Femur (tissue), 1 donor: ENCODE measurements around the gene PRSS12.

Source experiments
- DNase-seq: peaks from one replicate; pipeline ENCODE4 v3.0.0-alpha.2; 2017

The PRSS12 gene

DNA sequence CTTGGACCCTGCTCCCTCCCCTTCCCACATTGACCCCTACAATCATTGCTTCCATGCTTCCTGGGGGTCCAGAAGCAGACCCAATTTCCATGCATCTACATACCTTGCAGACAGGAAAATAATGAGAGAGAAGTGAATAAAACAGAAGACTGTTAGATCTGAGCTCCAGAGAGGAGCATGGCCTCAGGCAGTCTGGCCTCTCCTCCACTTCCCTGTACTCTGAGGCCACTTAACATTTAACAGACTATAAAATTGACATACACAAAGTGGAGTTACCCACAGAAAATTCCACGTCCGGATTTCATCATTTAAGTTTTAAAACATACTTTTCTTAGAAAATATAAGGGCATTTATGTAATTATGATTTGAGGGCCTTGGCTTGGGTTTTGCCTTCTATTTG is 2.1 kb upstream of the PRSS12 start:
- DNase-seq, result no peak

DNA sequence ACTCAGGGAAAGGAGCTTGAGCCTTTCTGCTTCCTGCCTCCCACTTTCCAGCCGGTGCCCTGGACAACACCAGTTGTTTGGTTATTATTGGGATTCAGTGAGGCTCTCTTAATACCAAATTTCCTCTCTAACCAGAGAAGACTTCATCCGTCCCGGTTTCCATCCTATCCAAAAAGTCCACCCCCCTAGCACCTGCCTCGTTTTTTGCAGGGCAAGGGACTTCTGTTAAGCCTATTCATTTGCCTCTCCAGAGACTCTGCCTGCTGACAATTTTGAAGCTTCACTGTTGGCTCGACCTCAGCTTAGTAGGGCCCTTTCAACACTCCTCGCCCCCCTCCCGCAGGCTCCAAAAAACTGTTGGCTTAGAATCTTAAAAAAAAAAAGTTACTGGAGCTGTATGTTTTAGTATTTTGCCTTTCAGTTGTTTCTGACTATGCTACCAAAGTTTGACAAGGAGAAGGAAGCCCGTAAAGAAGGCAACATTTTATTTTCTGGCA is 779 bp upstream of the PRSS12 start:
- DNase-seq, result no peak

DNA sequence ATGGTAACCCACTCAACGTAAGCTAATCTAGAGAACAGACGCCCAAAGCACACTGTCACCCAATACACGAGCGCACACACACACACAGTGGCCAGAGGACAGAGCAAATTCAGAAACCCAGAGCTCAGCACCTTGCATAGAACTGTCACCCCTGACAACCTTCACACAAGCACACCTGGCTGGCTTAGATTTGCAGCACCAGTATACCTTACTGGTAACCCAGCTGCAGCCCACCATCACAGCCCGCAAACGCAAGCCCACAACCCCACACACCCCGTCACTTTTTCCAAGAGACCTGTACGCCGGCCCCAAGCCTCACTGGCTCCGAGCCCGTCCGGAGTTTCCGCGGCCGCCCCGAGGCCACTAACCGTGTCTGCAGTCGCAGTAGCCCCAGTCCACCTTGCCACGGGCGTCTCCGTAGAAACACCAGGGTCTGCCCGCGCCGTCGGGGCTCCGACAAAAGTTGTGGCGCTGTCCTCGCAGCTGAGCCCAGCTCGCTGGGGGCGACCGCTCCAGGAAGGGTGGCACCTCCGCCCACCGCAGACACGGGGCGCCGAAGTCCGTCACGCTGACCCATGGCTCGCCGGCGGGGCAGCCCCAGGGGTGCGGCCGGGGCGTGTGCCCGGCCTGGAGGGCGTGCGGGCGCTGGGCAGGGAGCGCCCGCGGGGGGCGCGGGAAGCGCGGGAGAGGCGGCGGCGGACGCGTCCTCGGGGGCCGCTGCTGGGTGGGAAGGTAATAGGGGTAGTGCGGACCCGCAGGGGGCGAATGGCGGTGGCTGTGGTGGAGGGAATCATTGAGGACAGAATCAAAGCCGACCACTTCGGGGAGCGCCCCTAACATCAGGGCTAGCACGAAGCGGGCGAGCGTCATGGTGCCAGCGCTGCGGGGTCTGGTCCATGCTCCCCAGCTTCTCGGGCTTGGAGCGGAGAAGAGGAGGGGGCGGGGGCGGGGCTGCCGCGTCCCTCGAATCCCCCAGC is 664 bp downstream of the PRSS12 start:
- DNase-seq, result peak; percentile 47

DNA sequence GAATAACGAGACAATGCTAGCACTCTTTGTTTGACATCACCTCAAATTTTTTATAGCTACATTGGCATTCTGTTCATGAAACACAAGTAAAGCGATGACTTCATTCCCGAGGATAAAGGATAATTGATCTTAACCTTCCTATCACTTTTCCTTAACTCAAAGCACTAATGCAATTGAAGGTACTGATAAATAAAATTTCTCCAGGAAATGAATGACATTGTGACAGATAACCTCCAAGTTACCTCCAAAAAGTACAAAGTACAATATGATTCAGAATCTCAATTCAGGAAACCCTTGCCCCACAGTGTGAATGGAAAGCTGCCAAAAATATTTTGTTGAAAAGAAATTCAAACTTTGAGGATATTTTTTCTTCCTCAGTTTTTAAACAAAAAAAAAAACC is 1.8 kb downstream of the PRSS12 start:
- DNase-seq, result no peak

DNA sequence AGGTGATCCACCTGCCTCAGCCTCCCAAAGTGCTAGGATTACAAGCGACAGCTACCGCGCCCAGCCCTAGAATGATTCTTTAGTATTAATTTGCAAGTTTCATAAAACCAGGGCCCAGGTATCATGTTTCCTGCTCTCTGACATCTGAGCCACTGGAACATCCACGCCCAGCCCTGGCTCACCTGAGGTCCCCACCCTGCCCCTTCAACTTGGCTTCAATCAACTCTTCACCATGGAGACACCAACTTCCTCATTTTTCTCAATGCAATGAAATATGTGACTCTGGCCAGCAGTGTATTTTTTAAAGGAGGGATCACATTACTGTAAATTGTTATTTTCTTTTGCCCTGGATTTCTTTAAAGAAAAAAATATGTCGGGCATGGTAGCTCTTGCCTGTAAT is 3.9 kb downstream of the PRSS12 start:
- no peak for DNase-seq

DNA sequence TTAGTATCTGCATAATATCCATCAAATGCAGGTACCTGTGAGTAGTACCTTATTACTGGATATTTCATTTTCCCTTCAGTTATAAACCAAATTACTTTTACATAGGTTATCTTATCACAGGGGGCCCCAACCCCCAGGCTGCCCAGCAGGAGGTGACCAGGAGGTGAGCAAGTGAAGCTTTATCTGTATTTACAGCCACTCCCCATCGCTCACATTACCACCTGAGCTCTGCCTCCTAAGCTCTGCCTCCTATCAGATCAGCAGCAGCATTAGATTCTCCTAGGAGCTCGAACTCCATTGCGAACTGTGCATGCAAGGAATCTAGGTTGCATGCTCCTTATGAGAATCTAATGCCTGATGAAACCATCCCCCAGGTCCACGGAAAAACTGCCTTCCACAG is 6.3 kb downstream of the PRSS12 start:
- DNase-seq, result no peak

DNA sequence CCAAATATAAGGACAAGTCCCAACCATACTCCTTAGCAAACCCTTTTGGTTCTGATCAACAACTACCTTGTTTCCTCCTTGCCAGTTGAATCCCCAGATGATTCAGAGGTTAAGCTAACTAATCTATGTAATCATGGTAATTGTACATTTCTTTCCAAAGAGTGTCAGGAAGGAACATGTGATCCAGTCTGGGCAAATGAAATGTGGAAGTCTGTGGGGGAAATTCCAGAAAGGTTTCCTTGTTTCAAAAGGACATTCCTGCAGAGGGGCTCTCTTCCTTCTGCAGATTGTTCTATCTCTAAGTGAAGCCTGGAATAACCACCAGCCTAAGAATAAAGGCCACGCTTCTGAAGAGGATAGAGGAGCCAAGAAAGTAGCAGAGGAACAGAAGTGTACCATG is 7.0 kb downstream of the PRSS12 start:
- no peak for DNase-seq

DNA sequence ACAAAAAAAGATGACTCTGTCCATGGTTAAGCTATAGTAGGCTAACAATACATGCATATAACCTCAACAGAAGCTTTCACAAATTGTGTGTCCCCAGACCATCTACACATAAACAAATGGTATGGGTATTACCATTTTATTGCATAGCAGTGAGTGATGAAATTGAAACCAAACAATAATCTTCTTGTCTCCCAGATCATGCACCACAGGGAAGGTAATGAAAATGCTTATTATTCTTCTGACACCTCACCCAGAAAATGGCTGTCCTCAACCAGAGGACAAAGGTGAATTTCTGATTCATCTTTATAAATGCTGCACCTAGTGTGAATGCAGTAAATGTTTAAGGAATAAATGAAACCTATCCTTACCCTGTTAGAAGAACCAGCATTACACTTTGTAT is 8.0 kb downstream of the PRSS12 start:
- DNase-seq, result no peak

DNA sequence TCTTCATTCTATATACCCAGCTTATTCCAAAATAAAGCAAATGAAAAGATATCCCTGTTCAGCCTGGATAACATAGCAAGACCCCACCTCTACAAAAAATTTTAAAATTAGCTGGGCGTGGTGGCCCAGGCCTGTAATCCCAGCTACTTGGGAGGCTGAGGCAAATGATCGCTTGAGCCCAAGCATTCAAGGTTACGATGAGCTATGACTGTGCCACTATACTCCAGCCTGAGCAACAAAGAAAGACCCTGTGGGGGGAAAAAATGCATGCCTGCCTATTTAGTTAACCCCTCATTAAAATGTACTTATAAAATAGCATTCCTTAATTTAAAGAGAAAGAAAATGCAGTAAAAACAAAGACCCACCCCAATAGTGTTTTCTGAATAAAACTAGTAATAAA is 9.3 kb downstream of the PRSS12 start:
- DNase-seq, result no peak

DNA sequence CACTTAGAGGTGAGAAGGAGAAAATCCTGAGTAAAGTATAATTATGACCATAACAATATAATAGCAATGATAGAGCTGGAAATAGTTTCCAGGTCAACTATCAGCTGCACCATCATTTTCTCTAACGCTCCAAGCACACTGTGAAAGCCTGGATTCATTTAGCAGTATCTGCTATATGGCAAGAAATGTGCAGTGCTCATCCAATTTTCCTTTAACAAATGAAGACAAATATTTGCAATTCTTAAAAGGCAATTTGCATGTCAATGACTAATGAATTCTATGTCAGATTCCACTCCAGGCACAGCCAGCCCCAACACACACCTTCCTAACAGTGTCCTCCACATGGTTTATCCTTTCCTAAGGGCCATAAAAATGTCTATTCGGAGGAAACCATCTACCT is 12.7 kb downstream of the PRSS12 start:
- no peak for DNase-seq

DNA sequence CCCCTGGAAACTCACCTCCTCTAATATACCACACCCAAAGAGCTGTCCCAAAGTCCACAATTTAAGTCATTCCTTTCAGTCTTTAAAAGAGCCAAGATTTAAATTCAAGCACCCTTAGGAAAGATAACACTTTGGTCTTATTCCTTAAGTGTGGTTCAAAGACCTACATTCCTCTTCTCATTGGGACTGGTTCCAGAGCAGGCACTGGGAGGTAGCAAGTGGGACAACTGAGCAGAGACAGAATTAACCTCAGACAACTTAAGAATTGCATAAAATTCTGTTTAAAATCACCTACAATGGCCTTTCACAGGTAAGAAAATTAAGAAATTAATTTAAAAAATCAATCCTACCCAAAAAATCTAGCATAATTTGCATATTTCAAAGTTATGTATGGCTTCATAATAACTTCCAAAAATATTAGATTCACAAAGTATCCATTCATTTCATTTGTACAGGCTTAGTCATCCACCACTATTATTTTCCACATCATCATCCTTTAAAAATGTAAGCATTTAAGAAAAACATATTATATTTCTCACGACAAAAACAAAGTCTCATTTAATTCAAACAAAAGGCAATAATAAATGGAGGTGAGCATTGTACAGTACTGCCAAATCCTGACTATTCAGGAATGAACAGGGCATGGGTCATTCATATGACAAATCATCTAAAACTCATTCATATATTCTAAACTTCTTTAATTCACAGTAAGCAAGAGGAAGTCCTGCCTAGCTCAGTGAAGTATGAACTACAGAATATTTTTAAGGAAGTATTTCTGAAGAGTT is 13.6 kb downstream of the PRSS12 start:
- no peak for DNase-seq

DNA sequence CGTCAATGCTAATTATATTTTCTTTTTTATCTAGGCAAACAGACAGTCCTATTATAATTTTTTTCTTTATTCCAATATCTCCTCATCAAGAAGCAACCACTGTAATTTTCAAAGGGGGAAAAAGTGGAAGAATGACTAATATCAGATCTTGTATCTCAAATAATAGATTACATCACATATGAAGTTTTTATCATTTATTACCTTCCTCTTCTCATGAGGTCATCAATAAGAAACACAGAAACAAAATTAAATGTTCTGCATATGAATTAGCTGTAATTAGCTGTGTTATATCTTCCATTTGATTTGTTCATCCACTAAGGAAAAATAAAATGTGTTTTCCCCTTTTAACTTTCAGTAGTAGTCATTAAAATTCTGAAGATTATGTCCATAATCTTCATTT is 14.3 kb downstream of the PRSS12 start:
- DNase-seq, result no peak

DNA sequence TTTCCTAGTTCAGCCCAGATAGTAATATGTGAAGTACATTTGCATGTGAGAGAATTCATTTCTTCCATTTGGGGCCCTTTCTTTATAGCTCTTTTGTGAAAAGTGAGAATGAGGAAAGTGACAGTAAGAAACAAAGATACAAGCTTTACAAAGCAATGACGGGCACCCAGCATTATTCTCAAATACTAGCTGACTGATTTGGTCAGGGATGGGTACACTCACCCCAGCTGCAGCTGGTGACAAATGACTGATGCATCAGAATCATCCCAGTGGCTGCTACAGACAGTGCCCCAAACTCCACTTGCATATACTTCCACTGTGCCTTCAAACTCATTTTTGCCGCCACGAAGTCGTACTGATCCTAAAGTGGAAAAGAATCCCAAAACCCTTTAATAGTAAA is 14.8 kb downstream of the PRSS12 start:
- DNase-seq, result no peak

DNA sequence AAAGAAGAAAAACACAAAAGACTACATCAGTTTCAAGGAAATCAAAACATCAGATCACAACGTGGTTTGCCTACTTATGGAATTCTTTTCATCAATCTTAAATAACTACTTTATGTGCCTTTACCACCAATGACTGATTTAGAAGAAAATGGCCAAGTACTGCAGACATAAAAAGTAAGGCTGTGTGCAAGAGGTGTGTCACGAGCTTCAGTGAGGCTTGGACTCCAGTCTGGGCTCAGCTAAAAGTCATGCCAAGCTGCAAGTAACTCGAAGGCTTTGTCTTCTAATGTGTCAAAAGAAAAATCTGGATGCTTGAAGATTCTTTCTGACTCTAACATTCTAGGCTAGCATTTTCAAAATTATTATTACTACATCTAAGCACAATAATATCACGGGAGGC is 17.0 kb downstream of the PRSS12 start:
- no peak for DNase-seq

DNA sequence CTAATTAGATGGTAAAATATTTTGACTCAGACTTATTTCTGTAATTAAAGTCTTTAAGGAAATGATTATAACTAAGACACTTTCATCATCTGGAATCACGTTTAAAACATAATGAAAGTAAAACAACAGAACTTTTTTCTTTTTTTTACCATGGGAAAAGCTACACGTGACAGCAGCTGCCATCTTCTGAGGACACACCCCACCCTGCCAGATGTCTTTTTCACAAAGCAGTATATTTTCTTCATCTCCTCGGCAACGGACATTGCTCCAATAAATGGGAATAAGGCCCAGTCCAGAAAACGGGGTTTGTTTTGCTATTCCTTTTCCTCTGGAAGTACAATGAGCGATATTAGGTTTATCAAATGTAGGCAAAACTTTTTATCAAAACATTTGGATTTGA is 17.5 kb downstream of the PRSS12 start:
- DNase-seq, result no peak

DNA sequence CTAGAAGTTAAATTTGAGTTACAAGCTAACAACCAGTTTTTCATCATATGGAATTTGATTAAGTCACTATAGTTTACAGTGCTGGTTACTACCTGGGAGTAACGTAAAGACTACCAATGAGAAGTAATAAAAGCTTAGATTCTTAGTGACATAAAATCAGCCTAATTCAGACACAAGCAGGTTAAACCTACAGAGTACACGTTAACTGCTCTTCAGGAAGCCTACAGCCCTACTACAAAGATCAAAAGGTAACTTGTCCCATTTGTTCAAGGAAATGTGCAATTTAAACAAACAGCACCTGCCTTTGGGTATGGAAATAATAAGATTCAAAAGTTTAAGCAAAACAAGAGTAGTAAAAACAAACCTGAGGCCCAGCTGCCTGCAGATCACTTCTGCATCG is 21.5 kb downstream of the PRSS12 start:
- no peak for DNase-seq

DNA sequence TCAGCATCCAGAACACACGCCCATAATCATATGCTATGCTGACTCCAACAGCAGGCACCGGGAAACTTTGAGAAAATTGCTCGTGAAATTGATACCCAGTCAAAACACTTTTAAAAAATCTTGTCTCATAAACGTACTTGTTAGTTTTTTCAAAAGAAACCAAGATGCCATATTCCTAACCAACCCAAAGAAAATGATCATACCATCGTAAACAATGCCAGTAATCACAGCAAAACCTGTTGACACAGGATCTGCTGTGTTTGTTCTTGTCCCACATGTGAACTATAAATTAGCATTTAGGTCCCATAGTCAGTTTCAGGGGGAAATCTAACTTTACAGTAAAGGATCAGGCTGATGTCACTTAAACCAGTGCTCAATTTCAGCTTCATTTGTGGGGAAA is 23.0 kb downstream of the PRSS12 start:
- DNase-seq, result no peak

DNA sequence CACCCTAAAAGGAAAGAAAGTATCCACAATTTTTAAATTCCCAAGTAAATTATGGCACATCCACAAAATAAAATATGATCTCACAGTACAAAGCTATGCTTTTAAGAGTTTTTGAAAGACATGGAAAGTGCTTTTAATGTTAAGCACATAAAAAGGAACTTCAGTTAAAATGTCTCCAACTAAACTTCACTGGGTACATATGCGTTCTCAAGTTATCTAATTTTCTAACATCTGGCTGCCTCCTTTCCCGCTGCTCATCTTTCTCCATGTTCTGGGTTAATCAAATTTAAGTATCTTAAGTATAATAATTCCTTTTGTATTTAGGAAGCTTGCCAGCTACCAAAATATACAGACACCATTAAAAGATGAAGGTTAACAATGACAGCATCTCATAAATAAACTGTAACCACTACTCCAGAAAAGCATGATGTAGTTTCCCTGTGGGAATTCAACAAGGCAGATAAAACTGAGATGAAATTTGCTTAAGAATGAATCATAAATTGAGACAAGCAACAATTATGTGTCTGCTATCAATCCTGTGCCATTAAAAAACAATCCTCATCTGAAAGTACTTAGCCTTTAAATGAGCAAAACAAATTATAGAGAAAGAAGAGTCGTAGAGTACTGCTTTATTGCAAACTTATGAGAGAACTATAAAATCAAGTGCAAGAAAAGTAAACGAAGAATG is 25.1 kb downstream of the PRSS12 start:
- no peak for DNase-seq

DNA sequence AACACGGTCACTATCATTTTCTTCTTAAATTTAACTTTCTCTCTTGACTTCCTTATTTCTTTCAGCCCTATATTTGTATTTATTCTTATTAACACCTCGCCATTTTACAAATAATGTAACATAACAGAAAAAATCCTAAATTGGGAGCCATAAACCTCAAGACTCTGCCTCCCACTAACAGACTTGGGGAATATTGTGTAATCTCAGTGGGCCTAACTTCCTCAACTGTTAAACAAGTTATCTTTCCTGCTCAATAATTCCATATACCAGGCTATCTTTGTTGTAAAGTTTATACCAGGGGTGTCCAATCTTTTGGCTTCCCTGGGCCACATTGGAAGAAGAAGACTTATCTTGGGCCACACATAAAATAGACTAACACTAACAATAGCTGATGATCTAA is 26.2 kb downstream of the PRSS12 start:
- DNase-seq, result no peak

DNA sequence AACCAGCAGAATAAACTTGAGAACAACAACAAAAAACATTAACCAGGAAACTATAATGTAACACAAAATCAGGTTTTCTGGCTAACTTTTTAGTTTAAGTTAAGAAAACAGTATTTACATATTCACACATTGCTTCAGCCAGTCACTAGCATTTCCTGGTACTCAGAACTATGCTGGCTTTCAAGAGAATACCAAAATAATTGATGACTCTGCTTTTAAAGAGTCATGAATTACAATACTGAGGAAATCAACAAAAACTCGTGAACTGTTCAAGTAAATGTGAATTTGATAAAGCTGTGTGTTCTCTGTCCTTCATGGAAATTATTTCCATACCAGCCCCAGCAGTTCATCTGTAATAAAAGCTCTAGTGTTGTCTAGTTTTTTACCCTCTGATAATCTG is 27.4 kb downstream of the PRSS12 start:
- no peak for DNase-seq

DNA sequence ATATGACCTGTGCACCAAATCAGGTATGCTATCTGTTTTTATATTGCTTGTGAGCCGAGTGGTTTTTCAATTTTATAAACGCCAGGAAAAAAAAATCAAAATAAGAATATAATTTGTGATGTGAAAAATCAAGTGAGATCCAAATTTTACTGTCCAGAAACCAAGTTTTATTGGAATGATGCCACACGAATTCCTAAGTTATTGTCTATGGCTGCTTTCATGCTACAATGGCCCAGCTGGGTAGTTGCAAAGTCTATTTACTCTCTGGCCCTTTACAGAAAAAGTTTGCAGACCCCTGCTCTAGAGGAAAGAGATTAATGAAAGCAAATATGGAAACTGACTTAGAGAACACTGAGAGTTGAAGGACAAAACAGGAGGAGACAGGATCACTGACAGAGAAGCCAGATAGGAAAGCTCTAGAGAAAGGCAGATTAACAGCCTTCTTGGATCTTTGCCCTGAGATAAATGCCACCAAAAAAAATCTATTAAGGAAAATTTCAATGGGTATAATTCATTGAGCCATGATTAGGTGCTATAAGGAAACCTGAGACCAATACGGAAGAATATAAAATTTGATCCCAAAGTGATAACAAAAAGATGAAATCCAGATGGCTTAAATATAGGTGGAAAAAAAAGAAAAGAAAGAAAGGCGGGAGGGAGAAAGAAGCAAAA is 29.8 kb downstream of the PRSS12 start:
- no peak for DNase-seq

DNA sequence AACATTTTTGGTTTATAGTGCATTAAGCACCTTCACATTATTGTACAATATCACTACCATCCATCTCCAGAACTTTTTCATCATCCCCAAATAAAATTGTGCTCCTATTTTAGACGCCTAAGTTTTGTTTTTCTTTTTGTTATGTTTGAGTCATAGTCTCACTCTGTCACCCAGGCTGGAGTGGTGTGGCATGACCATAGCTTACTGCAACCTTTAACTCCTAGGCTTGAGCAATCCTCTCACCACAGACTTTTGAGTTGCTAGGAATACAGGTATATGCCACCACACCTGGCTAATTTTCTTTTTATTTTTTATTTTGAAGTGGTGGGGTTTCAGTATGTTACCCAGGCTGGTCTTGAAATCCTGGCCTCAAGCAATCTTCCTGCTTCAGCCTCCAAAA is 33.9 kb downstream of the PRSS12 start:
- no peak for DNase-seq

DNA sequence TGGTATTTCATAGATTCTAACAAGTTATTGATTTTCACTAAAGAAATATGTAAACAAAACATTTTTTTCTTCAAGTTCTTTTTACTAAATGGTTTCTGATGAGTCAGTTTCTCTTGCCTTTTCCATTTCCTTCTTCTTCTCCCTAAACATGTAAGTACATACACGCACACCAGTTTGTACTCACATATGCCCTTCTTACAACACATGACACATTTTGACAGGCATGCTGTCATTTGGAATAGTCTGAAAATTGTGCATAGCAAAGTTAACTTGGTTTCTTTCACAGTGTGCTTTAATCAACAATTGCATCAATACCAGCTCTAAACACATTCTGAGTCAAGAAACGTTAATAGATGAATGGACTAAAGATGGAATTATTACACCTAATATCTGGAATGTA is 35.1 kb downstream of the PRSS12 start:
- no peak for DNase-seq
